Measurements from ENCODE around the gene PLPP4. TPM values are rescaled to one million over a fixed set of nuclear protein-coding genes. Genes with fewer than 3 reads are reported as not detected.

PLPP4 gene
- total and polyA plus RNA-seq, 2 of the 13 experiments (the other 11 are each of a cell fraction or from before 2014, with no cell fraction given), result not detected

GRCh38 chr10:120508393-120508792 lies 51.4 kb downstream of the PLPP4 start:
- Histone ChIP-seq H3K9me3 (ENCODE audit: low read length) (no peaks in the 10 kb centered on the region), H2AFZ (ENCODE audit: low read length) (no peak overlapping the region), H3K9ac (ENCODE audit: insufficient read depth, low read depth, low read length) (no peak overlapping the region), H3K27me3 (ENCODE audit: control insufficient read depth in 1 of 2, insufficient read depth in 2 of 2, low read length in 2 of 2) (no peaks in the 10 kb centered on the region; a peak in 1 of 5 replicates), H3K4me1 (ENCODE audit: insufficient read depth, low read length) (no peaks in the 10 kb centered on the region), H3K4me3 (replicated peaks in 1 of 3; ENCODE audit: insufficient read depth in 1 of 3, low read depth in 2 of 3, low read length in 3 of 3) (no peak overlapping the region), H3K27ac (ENCODE audit: extremely low read length, insufficient read depth, low read length) (no peak overlapping the region), H4K20me1 (ENCODE audit: insufficient read depth, low read length) (no peaks in the 10 kb centered on the region), H3K4me2 (ENCODE audit: low read depth, low read length) (no peak overlapping the region), H3K36me3 (replicated peaks in 1 of 2; ENCODE audit: control insufficient read depth in 1 of 2, insufficient read depth in 2 of 2, low read length in 2 of 2) (no peaks in the 10 kb centered on the region), H3K79me2 (ENCODE audit: insufficient read depth, low read length) (no peaks in the 10 kb centered on the region)
- intact Hi-C loops (cut with micrococcal nuclease; ENCODE audit: unreplicated experiment), result no loop called here
- in situ Hi-C loops (cut with HindIII; ENCODE audit: extremely low pct_ligation_motif_present, low pct_unique_long_range_greater_than_20kb), result no loop called here
- DNase-seq (ENCODE audit: low spot score), result no peak
- 0% methylated on average over 6 of the region's 7 CpGs for WGBS (ENCODE audit: low lambda C conversion rate)
- TF ChIP-seq RFX3 (CRISPR knock-in tag; IDR thresholded peaks at IDR 0.05), result no peak
- no peak for TF ChIP-seq RFX1 (IDR thresholded peaks at IDR 0.05)
- TF ChIP-seq PHF5A (CRISPR knock-in tag; IDR thresholded peaks at IDR 0.05; ENCODE audit: low read depth, unreplicated experiment), result no peak
- no peak for TF ChIP-seq ZNF329 (CRISPR knock-in tag; IDR thresholded peaks at IDR 0.05; ENCODE audit: low read depth)
- no peak for TF ChIP-seq ZNF138 (CRISPR knock-in tag; IDR thresholded peaks at IDR 0.05; ENCODE audit: low read depth)
- no peak for FAIRE-seq
- POLR2A ChIA-PET, result no interaction called here
- no peak for ATAC-seq
- CTCF ChIA-PET (ENCODE audit: low intra/inter-chr PET ratio, low total read pairs), result no interaction called here
- no TSS peak for BruUV-seq (replicated peaks)

- ChIA-PET POLR2A (no interaction called here), CTCF (ENCODE audit: low intra/inter-chr PET ratio, low total read pairs) (no interaction called here)
- FAIRE-seq (no peak), ATAC-seq (no peak), DNase-seq (ENCODE audit: low spot score) (no peak)
- no peaks in the 10 kb centered on the region for H3K4me1 ChIP-seq (ENCODE audit: insufficient read depth, low read length)
- no peak overlapping the region for H3K4me3 ChIP-seq (replicated peaks in 1 of 3; ENCODE audit: insufficient read depth in 1 of 3, low read depth in 2 of 3, low read length in 3 of 3)
- no peak overlapping the region for H3K4me2 ChIP-seq (ENCODE audit: low read depth, low read length)
- no peaks in the 10 kb centered on the region for H3K79me2 ChIP-seq (ENCODE audit: insufficient read depth, low read length)
- H3K27ac ChIP-seq (ENCODE audit: extremely low read length, insufficient read depth, low read length), result no peak overlapping the region
- BruUV-seq (replicated peaks), result no TSS peak
- intact Hi-C loops (cut with micrococcal nuclease; ENCODE audit: unreplicated experiment), result no loop called here
- no peaks in the 10 kb centered on the region for H3K9me3 ChIP-seq (ENCODE audit: low read length)
- in situ Hi-C loops (cut with HindIII; ENCODE audit: extremely low pct_ligation_motif_present, low pct_unique_long_range_greater_than_20kb), result no loop called here
- no peak overlapping the region for H3K9ac ChIP-seq (ENCODE audit: insufficient read depth, low read depth, low read length)
- TF ChIP-seq ZNF749 (CRISPR knock-in tag; IDR thresholded peaks at IDR 0.05; ENCODE audit: borderline replicate concordance) (no peak), MTF1 (CRISPR knock-in tag; IDR thresholded peaks at IDR 0.05) (no peak), CHD2 (IDR thresholded peaks at IDR 0.05; ENCODE audit: low read depth, low read length) (no peak), ZKSCAN8 (CRISPR knock-in tag; IDR thresholded peaks at IDR 0.05; ENCODE audit: borderline replicate concordance) (no peak), SNRNP70 (IDR thresholded peaks at IDR 0.05; ENCODE audit: low read depth, low read length) (no peak), HNF1B (CRISPR knock-in tag; IDR thresholded peaks at IDR 0.05) (no peak), ZBTB8A (CRISPR knock-in tag; IDR thresholded peaks at IDR 0.05; ENCODE audit: borderline replicate concordance, low read depth) (no peak), ZNF7 (CRISPR knock-in tag; IDR thresholded peaks at IDR 0.05) (no peak), ZSCAN30 (CRISPR knock-in tag; IDR thresholded peaks at IDR 0.05) (no peak)
- TF ChIP-seq, protein P1, sequence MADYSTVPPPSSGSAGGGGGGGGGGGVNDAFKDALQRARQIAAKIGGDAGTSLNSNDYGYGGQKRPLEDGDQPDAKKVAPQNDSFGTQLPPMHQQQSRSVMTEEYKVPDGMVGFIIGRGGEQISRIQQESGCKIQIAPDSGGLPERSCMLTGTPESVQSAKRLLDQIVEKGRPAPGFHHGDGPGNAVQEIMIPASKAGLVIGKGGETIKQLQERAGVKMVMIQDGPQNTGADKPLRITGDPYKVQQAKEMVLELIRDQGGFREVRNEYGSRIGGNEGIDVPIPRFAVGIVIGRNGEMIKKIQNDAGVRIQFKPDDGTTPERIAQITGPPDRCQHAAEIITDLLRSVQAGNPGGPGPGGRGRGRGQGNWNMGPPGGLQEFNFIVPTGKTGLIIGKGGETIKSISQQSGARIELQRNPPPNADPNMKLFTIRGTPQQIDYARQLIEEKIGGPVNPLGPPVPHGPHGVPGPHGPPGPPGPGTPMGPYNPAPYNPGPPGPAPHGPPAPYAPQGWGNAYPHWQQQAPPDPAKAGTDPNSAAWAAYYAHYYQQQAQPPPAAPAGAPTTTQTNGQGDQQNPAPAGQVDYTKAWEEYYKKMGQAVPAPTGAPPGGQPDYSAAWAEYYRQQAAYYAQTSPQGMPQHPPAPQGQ (CRISPR knock-in tag; IDR thresholded peaks at IDR 0.05; ENCODE audit: borderline replicate concordance), result no peak
- no peaks in the 10 kb centered on the region for H4K20me1 ChIP-seq (ENCODE audit: insufficient read depth, low read length)
- H3K36me3 ChIP-seq (replicated peaks in 1 of 2; ENCODE audit: control insufficient read depth in 1 of 2, insufficient read depth in 2 of 2, low read length in 2 of 2), result no peaks in the 10 kb centered on the region
- no peaks in the 10 kb centered on the region; a peak in 1 of 5 replicates for H3K27me3 ChIP-seq (ENCODE audit: control insufficient read depth in 1 of 2, insufficient read depth in 2 of 2, low read length in 2 of 2)
- WGBS (ENCODE audit: low lambda C conversion rate), result 0% methylated on average over 1 of the region's 1 CpG
- H2AFZ ChIP-seq (ENCODE audit: low read length), result no peak overlapping the region
These were observed 51.9 kb downstream of the PLPP4 start for GRCh38 chr10:120508966-120509365.

Measured in HepG2 (cell line).